Activated naive CD8-positive, alpha-beta T cell (primary cell): ENCODE results near the gene AIG1.
"Not testable (repeated sequence)": the region's sequence is repeated elsewhere in the genome, so short reads cannot be mapped to it uniquely, and the experiment has no call there.

Source experiments
- H3K27ac Mint-ChIP-seq: one replicate; pipeline ENCODE4 v1.8.0; 2021; ENCODE audit warnings: mixed read lengths
- H3K27me3 Mint-ChIP-seq: one replicate; pipeline ENCODE4 v1.8.0; 2021; ENCODE audit warnings: mixed read lengths
- H3K36me3 Mint-ChIP-seq: one replicate; pipeline ENCODE4 v1.8.0; 2021; ENCODE audit warnings: mixed read lengths
- H3K4me1 Mint-ChIP-seq: one replicate; pipeline ENCODE4 v1.8.0; 2021; ENCODE audit warnings: low read depth, mixed read lengths
- H3K4me3 Mint-ChIP-seq: one replicate; pipeline ENCODE4 v1.8.0; 2021; ENCODE audit warnings: mild to moderate bottlenecking, mixed read lengths
- H3K9me3 Mint-ChIP-seq: one replicate; pipeline ENCODE4 v1.8.0; 2021; ENCODE audit warnings: low read depth, mixed read lengths

The AIG1 gene

GRCh38 chr6:143299253-143300166, 238.8 kb downstream of the AIG1 start:
- Mint-ChIP-seq H3K4me3 (no peak overlapping the region), H3K9me3 (no peaks in the 10 kb centered on the region), H3K36me3 (peaks cover 2% of the 10 kb centered on the region), H3K4me1 (no peaks in the 10 kb centered on the region), H3K27me3 (no peaks in the 10 kb centered on the region), H3K27ac (no peak overlapping the region)

GRCh38 chr6:143301188-143301587, 240.5 kb downstream of the AIG1 start:
- Mint-ChIP-seq H3K27ac (no peak overlapping the region), H3K27me3 (no peaks in the 10 kb centered on the region), H3K4me1 (no peaks in the 10 kb centered on the region), H3K9me3 (no peaks in the 10 kb centered on the region), H3K4me3 (no peak overlapping the region), H3K36me3 (peaks cover 7% of the 10 kb centered on the region)

- not testable (repeated sequence) for H3K4me3 Mint-ChIP-seq, H3K9me3 Mint-ChIP-seq, H3K27ac Mint-ChIP-seq, H3K4me1 Mint-ChIP-seq, H3K27me3 Mint-ChIP-seq
- H3K36me3 Mint-ChIP-seq: peaks cover 14% of the 10 kb centered on the region
Observed at GRCh38 chr6:143307760-143308159, 247.1 kb downstream of the AIG1 start.

- peaks cover 25% of the 10 kb centered on the region for H3K9me3 Mint-ChIP-seq
Observed at GRCh38 chr6:143313163-143313562, 252.5 kb downstream of the AIG1 start.

GRCh38 chr6:143321491-143322086, 260.9 kb downstream of the AIG1 start:
- H3K4me3 Mint-ChIP-seq: no peak overlapping the region
- H3K36me3 Mint-ChIP-seq: no peaks in the 10 kb centered on the region
- H3K27ac Mint-ChIP-seq: no peak overlapping the region
- H3K4me1 Mint-ChIP-seq: no peaks in the 10 kb centered on the region
- H3K9me3 Mint-ChIP-seq: peaks cover 14% of the 10 kb centered on the region
- no peaks in the 10 kb centered on the region for H3K27me3 Mint-ChIP-seq

More at GRCh38 chr6:143313163-143313562, 252.5 kb downstream of the AIG1 start:
- no peak overlapping the region for H3K4me3 Mint-ChIP-seq
- peaks cover 2% of the 10 kb centered on the region for H3K27me3 Mint-ChIP-seq
- H3K27ac Mint-ChIP-seq: no peak overlapping the region
- peaks cover 14% of the 10 kb centered on the region for H3K36me3 Mint-ChIP-seq
- no peaks in the 10 kb centered on the region for H3K4me1 Mint-ChIP-seq

DNA sequence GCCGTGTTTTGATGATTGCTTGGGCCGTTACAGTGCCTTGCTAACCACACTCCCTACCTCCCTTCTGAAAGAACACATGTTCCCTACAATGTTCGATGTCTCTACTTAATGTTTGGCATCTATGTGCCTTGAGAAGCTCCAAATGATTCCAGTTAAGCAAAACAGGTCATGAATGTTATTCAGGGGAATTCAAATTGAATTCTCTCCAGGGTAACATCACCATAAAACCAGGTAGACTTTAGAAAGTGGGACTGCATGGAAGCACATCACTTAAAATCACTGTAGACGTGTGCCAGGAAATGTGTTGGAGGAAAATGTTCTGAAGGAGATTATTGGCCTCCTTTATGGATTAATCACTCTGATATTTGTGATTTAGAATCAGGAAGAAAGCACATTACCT, 261.7 kb downstream of the AIG1 start:
- Mint-ChIP-seq H3K27ac (no peak overlapping the region), H3K9me3 (peaks cover 11% of the 10 kb centered on the region), H3K27me3 (no peaks in the 10 kb centered on the region), H3K4me3 (no peak overlapping the region), H3K4me1 (no peaks in the 10 kb centered on the region), H3K36me3 (no peaks in the 10 kb centered on the region)

- Mint-ChIP-seq H3K4me1 (no peaks in the 10 kb centered on the region), H3K27ac (no peak overlapping the region), H3K27me3 (no peaks in the 10 kb centered on the region), H3K9me3 (peaks cover 4% of the 10 kb centered on the region), H3K4me3 (no peak overlapping the region), H3K36me3 (no peaks in the 10 kb centered on the region)
Observed at GRCh38 chr6:143323729-143324470, 263.2 kb downstream of the AIG1 start.

GRCh38 chr6:143325379-143326140, 264.9 kb downstream of the AIG1 start:
- H3K27me3 Mint-ChIP-seq: no peaks in the 10 kb centered on the region
- H3K4me3 Mint-ChIP-seq: no peak overlapping the region
- no peaks in the 10 kb centered on the region for H3K4me1 Mint-ChIP-seq
- H3K36me3 Mint-ChIP-seq: no peaks in the 10 kb centered on the region
- no peak overlapping the region for H3K27ac Mint-ChIP-seq
- peaks cover under 1% of the 10 kb centered on the region for H3K9me3 Mint-ChIP-seq

GRCh38 chr6:143328876-143329275, 268.2 kb downstream of the AIG1 start:
- H3K27me3 Mint-ChIP-seq: no peaks in the 10 kb centered on the region
- no peaks in the 10 kb centered on the region for H3K36me3 Mint-ChIP-seq

GRCh38 chr6:143329323-143329722, 268.6 kb downstream of the AIG1 start:
- Mint-ChIP-seq H3K9me3 (no peaks in the 10 kb centered on the region), H3K27me3 (no peaks in the 10 kb centered on the region), H3K4me1 (no peaks in the 10 kb centered on the region), H3K36me3 (no peaks in the 10 kb centered on the region), H3K4me3 (no peak overlapping the region), H3K27ac (no peak overlapping the region)

More at GRCh38 chr6:143328876-143329275, 268.2 kb downstream of the AIG1 start:
- Mint-ChIP-seq H3K4me1 (no peaks in the 10 kb centered on the region), H3K27ac (no peak overlapping the region), H3K4me3 (no peak overlapping the region), H3K9me3 (no peaks in the 10 kb centered on the region)

GRCh38 chr6:143331362-143331761, 270.7 kb downstream of the AIG1 start:
- H3K4me1 Mint-ChIP-seq: no peaks in the 10 kb centered on the region
- no peaks in the 10 kb centered on the region for H3K9me3 Mint-ChIP-seq
- H3K36me3 Mint-ChIP-seq: peaks cover 6% of the 10 kb centered on the region
- H3K4me3 Mint-ChIP-seq: no peak overlapping the region
- no peaks in the 10 kb centered on the region for H3K27me3 Mint-ChIP-seq
- H3K27ac Mint-ChIP-seq: no peak overlapping the region

- Mint-ChIP-seq H3K27me3 (no peaks in the 10 kb centered on the region), H3K27ac (no peak overlapping the region), H3K4me1 (peaks cover 2% of the 10 kb centered on the region), H3K9me3 (no peaks in the 10 kb centered on the region), H3K36me3 (peaks cover 6% of the 10 kb centered on the region), H3K4me3 (no peak overlapping the region)
Observed at GRCh38 chr6:143332153-143332845, 271.6 kb downstream of the AIG1 start.

- peaks cover 2% of the 10 kb centered on the region for H3K4me1 Mint-ChIP-seq
- no peak overlapping the region for H3K27ac Mint-ChIP-seq
- no peaks in the 10 kb centered on the region for H3K27me3 Mint-ChIP-seq
- no peaks in the 10 kb centered on the region for H3K9me3 Mint-ChIP-seq
- peaks cover 10% of the 10 kb centered on the region for H3K36me3 Mint-ChIP-seq
- no peak overlapping the region for H3K4me3 Mint-ChIP-seq
Observed at GRCh38 chr6:143333081-143333480, 272.4 kb downstream of the AIG1 start.
